ENCODE results near the gene MYOZ2.

- TF ChIP-seq CTCF (IDR thresholded peaks at IDR 0.05; ENCODE audit: low read depth, low read length) (no peak), EZH2phosphoT487 (IDR thresholded peaks at IDR 0.05; ENCODE audit: low read depth) (no peak)
These were observed 2.4 kb downstream of the MYOZ2 start for GRCh38 chr4:119138046-119138445.

Data from OCI-LY3 (cell line).